Adrenal gland (tissue), 12 donors: ENCODE data around the gene STAT4. TPM values are rescaled to one million over a fixed set of nuclear protein-coding genes. Genes with fewer than 3 reads are reported as not detected.

ENCODE experiments used
- DNase-seq, 7 donors: peaks; one replicate each; pipeline ENCODE4 v3.0.0-alpha.2; 2019 to 2020
- H3K27ac ChIP-seq, 5 donors: fragments of 200-600 bp; sonication (generic) in 4 of 5; 1 replicate in 3 of 5; 2 replicates in 2 of 5; pipeline versions ENCODE4 v1.5.1 to v1.8.0; 2016 to 2020; ENCODE audit warnings: mild to moderate bottlenecking in 1 of 5
- H3K27me3 ChIP-seq: fragments of 200-600 bp; 2 replicates; pipeline ENCODE4 v1.8.0; 2021
- H3K36me3 ChIP-seq, 2 donors: fragments of 200-600 bp; replicated peaks in 1 of 2; 1 replicate in 1 of 2; 2 replicates in 1 of 2; pipeline versions ENCODE4 v1.5.1 to v1.8.0; 2018 to 2022
- H3K4me1 ChIP-seq, 2 donors: fragments of 200-600 bp; replicated peaks in 1 of 2; 1 replicate in 1 of 2; 2 replicates in 1 of 2; pipeline versions ENCODE4 v1.5.1 to v1.8.0; 2018 to 2021
- H3K4me3 ChIP-seq, 4 donors: fragments of 200-600 bp; sonication (generic) in 3 of 4; one replicate each; pipeline ENCODE4 v1.5.1; 2016 to 2018
- H3K9me3 ChIP-seq, 3 donors: fragments of 200-600 bp; sonication (generic) in 1 of 3; replicated peaks in 1 of 3; 1 replicate in 2 of 3; 2 replicates in 1 of 3; pipeline versions ENCODE4 v1.5.1 to v1.8.0; 2016 to 2021
- POLR2A ChIP-seq, 2 donors: fragments of 450-650 bp; IDR thresholded peaks; one replicate each; pipeline ENCODE4 v1.6.1; 2017; ENCODE audit warnings: antibody characterized with exemption in 2 of 2, mild to moderate bottlenecking in 2 of 2, moderate library complexity in 1 of 2
- WGBS, 4 donors: extraction: QIAGEN DNeasy Blood & Tissue Kit in 2 of 4; methylation state at CpG; one replicate each; pipeline versions ENCODE4 v1.1.5 to v1.1.7; 2013 to 2017; 5-methylcytosine and 5-hydroxymethylcytosine counted together
- intact Hi-C, 2 donors: fragments of 100-400 bp; cut with DNase I; formaldehyde crosslinking; loops; one replicate each; pipeline versions ENCODE4 v1.14.1 to v1.15.0; 2022 to 2023
- polyA plus RNA-seq, 3 donors: library from polyadenylated mRNA; stranded (reverse); fragments of 200-250 nt in 2 of 3; fragments of 350-450 nt in 1 of 3; fragmentation: Illumina TruSeq in 1 of 3; extraction: RNeasy Lipid Tissue Mini Kit (QIAGEN cat#74804) in 1 of 3; gene quantifications; one replicate each; pipeline ENCODE4 v1.2.3, GENCODE V29; 2013 to 2014
- total RNA-seq, 9 donors: library from RNA; depleted of rRNA in 4 of 9; stranded (reverse); fragments of >200 nt in 4 of 9; fragments of 120-200 nt in 1 of 9; fragmentation: NEBNext Ultra II Directional in 1 of 9; extraction: Animal tissue kit (Norgen Biotek cat#: 25700) in 1 of 9; gene quantifications; one replicate each; pipeline versions ENCODE4 v1.1.0 to v1.2.4, GENCODE V29; 2013 to 2023
- TF ChIP-seq, protein P1 (sequence below), 6 experiments: fragments of 450-650 bp in 4 of 6; fragments of 200-600 bp in 2 of 6; sonication (generic) in 1 of 6; IDR thresholded peaks; 1 replicate in 5 of 6; 2 replicates in 1 of 6; pipeline versions ENCODE4 v1.5.1 to v1.8.0; 2016 to 2021; ENCODE audit warnings: antibody characterized with exemption in 6 of 6, mild to moderate bottlenecking in 2 of 6, moderate library complexity in 1 of 6
- donor health status: healthy with polysubstance abuse.
- donor health status: Bipolar disorder and iron deficiency.
- donor health status: DM: yes; HTN: yes; CAD: no.
- donor health status: DM: no; HTN: no; CAD: no.
- donor health status: DM: no; HTN: no; CAD: no.
- donor health status: DM: yes; HTN: yes; CAD: no.

The STAT4 gene
- total and polyA plus RNA-seq, 12 donors: 0.52 to 5.1 (median 1.4) TPM

DNA sequence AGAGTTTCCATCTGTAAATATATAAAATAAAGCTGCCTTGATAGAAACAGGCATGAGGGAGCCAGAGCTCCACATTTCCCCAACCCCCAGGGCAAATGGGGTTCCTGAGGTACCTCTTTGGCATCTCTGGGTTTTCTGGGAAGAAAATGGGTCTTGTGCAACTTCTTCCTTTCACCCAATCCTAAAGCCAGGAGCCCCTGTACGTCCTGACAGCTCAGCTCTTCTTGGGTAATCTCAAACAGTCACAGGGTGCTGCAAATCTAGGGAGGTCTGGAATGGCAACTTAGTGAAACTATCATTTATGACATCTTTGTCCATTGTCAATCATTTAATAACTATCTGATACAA lies 100.2 kb downstream of the STAT4 start:
- no peak for TF ChIP-seq POLR2A (IDR thresholded peaks at IDR 0.05)
- TF ChIP-seq, protein P1, sequence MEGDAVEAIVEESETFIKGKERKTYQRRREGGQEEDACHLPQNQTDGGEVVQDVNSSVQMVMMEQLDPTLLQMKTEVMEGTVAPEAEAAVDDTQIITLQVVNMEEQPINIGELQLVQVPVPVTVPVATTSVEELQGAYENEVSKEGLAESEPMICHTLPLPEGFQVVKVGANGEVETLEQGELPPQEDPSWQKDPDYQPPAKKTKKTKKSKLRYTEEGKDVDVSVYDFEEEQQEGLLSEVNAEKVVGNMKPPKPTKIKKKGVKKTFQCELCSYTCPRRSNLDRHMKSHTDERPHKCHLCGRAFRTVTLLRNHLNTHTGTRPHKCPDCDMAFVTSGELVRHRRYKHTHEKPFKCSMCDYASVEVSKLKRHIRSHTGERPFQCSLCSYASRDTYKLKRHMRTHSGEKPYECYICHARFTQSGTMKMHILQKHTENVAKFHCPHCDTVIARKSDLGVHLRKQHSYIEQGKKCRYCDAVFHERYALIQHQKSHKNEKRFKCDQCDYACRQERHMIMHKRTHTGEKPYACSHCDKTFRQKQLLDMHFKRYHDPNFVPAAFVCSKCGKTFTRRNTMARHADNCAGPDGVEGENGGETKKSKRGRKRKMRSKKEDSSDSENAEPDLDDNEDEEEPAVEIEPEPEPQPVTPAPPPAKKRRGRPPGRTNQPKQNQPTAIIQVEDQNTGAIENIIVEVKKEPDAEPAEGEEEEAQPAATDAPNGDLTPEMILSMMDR (IDR thresholded peaks at IDR 0.05): no peak
- Histone ChIP-seq H3K36me3 (no peaks in the 10 kb centered on the region), H3K9me3 (no peaks in the 10 kb centered on the region), H3K27ac (no peak overlapping the region), H3K4me3 (no peak overlapping the region), H3K4me1 (peaks cover 0 to 9% of the 10 kb centered on the region in 2 donors), H3K27me3 (no peaks in the 10 kb centered on the region)
- WGBS, 4 donors: 25 to 47% (median 34%) methylated on average over 1 of the region's 1 CpG
- no peak for DNase-seq
- intact Hi-C loops: loop anchor here (5.0 to 10.0 kb wide), 3 partner anchors 104 to 474 kb away; partner anchors contain the start of gene STAT4 (in 1 of the 2)

DNA sequence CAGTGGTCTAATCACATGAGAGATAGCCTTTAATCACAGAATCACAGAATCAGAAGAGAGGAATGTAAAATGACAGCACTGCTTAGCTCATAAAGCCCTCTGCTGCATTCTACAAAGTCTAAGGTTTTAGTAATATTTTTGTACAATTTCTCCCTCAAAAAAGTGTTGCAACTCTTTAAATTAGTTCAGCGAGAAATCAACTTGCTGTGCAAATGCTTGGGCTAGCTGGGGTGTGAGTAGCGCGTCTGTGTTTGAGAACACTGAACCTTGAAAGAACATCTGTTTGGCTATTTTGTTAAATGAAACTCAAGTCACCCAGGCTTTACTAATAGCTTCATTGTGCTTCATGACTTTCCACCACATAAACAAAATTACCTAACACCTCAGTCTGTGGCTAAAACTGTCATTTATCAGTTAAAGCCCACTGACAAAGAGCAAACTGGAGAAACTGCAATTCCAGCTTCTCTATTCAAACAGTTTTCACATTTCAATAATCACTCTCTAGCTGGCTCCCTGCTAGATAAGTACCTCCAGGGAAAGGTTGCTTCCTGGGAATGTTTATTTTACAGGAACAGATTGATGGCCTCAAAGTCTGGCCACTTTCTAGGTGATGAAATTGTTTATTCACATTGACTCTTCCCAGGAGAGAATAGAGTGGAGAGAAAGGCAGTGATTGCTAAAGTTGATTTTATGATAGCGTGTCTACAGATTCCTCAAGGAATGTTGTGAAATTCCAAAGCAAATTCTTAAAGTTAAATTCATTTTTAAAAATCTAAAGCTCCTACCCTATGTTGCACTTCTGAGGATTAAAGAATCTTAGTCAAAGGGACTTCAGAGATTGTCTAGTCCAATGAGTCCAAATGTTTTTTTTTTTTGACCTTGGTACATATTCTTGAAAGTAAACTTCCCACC lies 100.8 kb downstream of the STAT4 start:
- Histone ChIP-seq H3K4me1 (peaks cover 0 to 9% of the 10 kb centered on the region in 2 donors), H3K4me3 (no peak overlapping the region), H3K27ac (no peak overlapping the region), H3K27me3 (no peaks in the 10 kb centered on the region), H3K36me3 (no peaks in the 10 kb centered on the region), H3K9me3 (no peaks in the 10 kb centered on the region)
- DNase-seq: no peak
- 49 to 60% (median 59%) methylated on average over 4 of the region's 4 CpGs for WGBS, 4 donors
- intact Hi-C loops: loop anchor here (5.0 to 10.0 kb wide), 3 partner anchors 105 to 475 kb away; partner anchors contain the start of gene STAT4 (in 1 of the 2)
- TF ChIP-seq, protein P1 (IDR thresholded peaks at IDR 0.05): no peak
- no peak for TF ChIP-seq POLR2A (IDR thresholded peaks at IDR 0.05)

DNA sequence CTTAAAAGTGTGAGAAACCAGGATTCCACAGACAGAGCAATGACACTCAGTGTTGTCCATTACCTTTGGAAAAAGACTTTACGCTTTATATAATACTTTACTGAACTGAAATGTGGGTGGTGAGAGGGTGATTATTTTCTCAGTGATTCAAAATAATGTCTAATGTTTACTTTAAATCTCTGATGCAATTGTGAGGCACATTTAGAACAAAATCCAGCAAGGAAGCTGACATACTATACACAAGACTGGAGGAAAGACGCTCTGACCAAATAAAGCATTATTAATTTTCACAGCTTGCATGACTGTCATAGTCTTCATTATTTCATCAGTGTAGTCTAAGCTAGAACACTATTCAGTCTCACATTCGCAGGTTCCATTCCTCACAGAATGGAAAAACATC lies 102.7 kb downstream of the STAT4 start:
- no peak for DNase-seq
- TF ChIP-seq, protein P1 (IDR thresholded peaks at IDR 0.05): no peak
- TF ChIP-seq POLR2A (IDR thresholded peaks at IDR 0.05): no peak
- Histone ChIP-seq H3K9me3 (no peaks in the 10 kb centered on the region), H3K4me1 (peaks cover 0 to 9% of the 10 kb centered on the region in 2 donors), H3K36me3 (no peaks in the 10 kb centered on the region), H3K27me3 (no peaks in the 10 kb centered on the region), H3K4me3 (no peak overlapping the region), H3K27ac (no peak overlapping the region)
- WGBS, 4 donors: 79 to 92% (median 83%) methylated on average over 3 of the region's 3 CpGs
- intact Hi-C loops: no loop called here

DNA sequence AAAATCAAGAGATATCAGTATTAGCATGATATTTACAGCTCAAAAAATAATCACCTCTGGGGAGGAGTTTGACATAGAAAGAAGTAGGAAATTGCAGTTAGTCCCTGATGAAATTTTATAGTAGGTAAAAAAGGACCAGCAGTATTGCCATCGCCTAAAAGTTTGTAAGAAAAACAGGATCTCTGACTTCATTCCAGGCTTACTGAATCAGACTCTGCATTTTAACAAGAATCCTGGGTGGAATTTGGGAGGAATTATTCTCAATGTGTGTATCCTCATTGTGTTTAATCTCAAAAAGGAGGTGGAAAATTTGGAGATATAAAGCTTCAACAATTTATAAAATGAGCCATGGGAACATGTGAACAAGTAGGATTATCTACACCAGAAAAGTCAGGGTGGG lies 105.7 kb downstream of the STAT4 start:
- Histone ChIP-seq H3K4me3 (no peak overlapping the region), H3K27me3 (no peaks in the 10 kb centered on the region), H3K9me3 (no peaks in the 10 kb centered on the region), H3K4me1 (peaks cover 0 to 3% of the 10 kb centered on the region in 2 donors), H3K27ac (no peak overlapping the region), H3K36me3 (no peaks in the 10 kb centered on the region)
- TF ChIP-seq, protein P1 (IDR thresholded peaks at IDR 0.05): no peak
- TF ChIP-seq POLR2A (IDR thresholded peaks at IDR 0.05): no peak
- DNase-seq: no peak
- 84 to 100% (median 88%) methylated on average over 1 of the region's 1 CpG for WGBS, 4 donors
- intact Hi-C loops: no loop called here
